ENCODE measurements around the gene PLD3.

GRCh38 chr19:40390084-40390742, 41.7 kb downstream of the PLD3 start, which contains the start of gene HIPK4:
- TF ChIP-seq, protein P1, sequence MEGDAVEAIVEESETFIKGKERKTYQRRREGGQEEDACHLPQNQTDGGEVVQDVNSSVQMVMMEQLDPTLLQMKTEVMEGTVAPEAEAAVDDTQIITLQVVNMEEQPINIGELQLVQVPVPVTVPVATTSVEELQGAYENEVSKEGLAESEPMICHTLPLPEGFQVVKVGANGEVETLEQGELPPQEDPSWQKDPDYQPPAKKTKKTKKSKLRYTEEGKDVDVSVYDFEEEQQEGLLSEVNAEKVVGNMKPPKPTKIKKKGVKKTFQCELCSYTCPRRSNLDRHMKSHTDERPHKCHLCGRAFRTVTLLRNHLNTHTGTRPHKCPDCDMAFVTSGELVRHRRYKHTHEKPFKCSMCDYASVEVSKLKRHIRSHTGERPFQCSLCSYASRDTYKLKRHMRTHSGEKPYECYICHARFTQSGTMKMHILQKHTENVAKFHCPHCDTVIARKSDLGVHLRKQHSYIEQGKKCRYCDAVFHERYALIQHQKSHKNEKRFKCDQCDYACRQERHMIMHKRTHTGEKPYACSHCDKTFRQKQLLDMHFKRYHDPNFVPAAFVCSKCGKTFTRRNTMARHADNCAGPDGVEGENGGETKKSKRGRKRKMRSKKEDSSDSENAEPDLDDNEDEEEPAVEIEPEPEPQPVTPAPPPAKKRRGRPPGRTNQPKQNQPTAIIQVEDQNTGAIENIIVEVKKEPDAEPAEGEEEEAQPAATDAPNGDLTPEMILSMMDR (IDR thresholded peaks at IDR 0.05 in 8 of 11, conservative IDR thresholded peaks at IDR 0.05 in 3 of 11), result no peak
- TF ChIP-seq POLR2A (IDR thresholded peaks at IDR 0.05), result no peak

Measured in spleen (tissue), 7 donors.